ENCODE results near the gene FBXO27.
"Not testable (repeated sequence)": the region's sequence is repeated elsewhere in the genome, so short reads cannot be mapped to it uniquely, and the experiment has no call there.

FBXO27 gene

GRCh38 chr19:39037194-39037593, 4.8 kb upstream of the FBXO27 start:
- no peak for DNase-seq

- DNase-seq, result no peak
These were observed 4.2 kb upstream of the FBXO27 start for GRCh38 chr19:39036581-39036980.

GRCh38 chr19:39031368-39032062, 834 bp downstream of the FBXO27 start:
- DNase-seq, result peak; percentile 92

GRCh38 chr19:39030854-39031367, 1.4 kb downstream of the FBXO27 start:
- DNase-seq, result no peak

- no peak for DNase-seq
These were observed 7.3 kb downstream of the FBXO27 start for GRCh38 chr19:39024875-39025641.

DNA sequence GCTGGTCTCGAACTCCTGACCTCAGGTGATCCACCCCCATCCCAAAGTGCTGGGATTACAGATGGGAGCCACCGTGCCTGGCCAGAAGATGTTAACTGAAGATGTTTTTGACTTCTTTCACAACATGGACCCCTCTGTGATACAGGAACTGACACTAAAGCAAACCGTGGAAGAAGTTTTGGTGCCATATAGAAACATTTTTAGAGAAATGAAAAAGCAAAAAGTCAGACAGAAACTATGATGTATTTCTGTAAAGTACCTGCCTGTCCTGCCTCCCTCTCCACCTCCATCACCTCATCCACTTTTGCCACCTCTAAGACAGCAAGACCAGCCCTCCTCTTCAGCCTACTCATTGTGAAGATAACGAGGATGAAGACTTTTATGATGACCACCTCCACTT, 11.3 kb downstream of the FBXO27 start:
- DNase-seq, result no peak

DNA sequence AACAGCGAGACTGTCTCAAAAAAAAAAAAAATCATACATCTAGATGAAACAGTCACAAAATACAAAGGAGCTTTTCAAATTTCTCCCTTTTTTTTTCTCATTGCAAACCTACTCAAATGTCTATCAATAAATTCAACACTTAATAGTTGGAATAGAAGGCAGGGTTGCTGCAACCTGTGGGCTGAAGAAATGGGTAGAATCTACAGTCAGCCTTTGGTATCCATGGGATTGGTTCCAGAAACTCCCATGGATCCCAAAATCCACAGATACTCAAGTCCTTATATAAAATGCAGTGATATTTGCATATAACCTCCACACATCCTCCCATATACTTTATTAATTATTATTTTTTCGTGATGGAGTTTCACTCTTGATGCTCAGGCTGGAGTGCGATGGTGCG, 14.7 kb downstream of the FBXO27 start:
- no peak for DNase-seq

- no peak for DNase-seq
These were observed 15.3 kb downstream of the FBXO27 start for GRCh38 chr19:39017026-39017425.

DNA sequence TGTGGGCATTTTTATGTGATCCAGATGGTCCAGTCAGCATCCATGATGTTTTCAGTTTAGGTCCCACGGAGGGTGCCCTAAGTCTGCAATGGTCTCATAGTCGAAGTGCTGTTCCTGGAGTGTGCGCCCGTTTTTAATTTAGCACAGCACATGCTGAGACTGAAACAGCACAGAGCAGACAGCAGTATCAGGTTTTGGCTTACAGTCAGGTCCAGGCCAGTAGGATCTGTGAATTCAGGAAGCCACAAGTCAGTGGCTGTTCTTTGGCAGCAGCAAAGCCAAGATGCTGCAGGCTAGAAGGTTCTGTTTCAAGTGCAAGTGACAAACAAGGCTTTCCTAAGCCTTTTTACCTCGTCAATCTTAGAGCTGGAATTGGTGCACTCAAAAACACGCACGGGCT, 18.3 kb downstream of the FBXO27 start:
- no peak for DNase-seq

- DNase-seq, result no peak
These were observed 23.3 kb downstream of the FBXO27 start for GRCh38 chr19:39009001-39009400.

GRCh38 chr19:39008137-39008536, 24.2 kb downstream of the FBXO27 start:
- DNase-seq, result no peak

DNA sequence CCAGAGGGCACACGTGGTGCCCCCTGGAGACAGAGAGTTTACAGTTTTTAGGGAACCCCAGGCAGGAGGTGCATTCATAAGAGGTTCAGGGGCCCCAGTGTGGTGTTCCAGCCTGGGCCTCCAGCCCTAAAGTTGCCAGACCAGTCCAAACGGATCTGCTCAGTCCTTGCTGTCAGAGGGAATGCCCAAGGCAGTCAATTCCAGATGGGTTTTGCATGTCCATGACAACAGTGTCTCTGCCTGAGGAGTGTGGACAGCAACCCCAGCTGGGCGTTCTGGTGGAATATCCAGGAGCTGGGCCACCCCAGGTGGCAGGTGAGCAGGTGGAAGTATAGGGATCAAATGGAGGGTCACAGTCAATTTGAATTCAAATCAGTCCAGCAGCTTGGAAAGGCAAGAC, 25.3 kb downstream of the FBXO27 start:
- no peak for DNase-seq

GRCh38 chr19:39004403-39004802, 27.9 kb downstream of the FBXO27 start:
- DNase-seq, result no peak

GRCh38 chr19:39003796-39004195, 28.6 kb downstream of the FBXO27 start:
- no peak for DNase-seq

GRCh38 chr19:39003188-39003587, 29.2 kb downstream of the FBXO27 start:
- DNase-seq, result no peak

- DNase-seq, result no peak
These were observed 31.3 kb downstream of the FBXO27 start for GRCh38 chr19:39001041-39001440.

DNA sequence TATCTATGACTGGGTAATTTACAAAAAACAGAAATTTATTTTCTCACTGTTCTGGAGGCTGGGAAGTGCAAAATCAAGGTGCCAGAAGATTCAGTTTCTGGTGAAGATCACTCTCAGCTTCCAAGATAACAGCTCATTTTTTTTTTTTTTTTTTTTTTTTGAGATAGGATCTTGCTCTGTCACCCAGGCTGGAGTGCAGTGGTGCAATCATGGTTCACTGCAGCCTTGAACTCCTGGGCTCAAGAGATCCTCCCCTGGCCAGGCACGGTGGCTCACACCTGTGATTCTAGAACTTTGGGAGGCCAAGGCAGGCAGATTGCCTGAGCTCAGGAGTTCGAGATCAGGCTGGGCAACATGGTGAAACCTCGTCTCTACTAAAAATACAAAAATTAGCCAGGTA, 34.8 kb downstream of the FBXO27 start:
- not testable (repeated sequence) for DNase-seq

DNA sequence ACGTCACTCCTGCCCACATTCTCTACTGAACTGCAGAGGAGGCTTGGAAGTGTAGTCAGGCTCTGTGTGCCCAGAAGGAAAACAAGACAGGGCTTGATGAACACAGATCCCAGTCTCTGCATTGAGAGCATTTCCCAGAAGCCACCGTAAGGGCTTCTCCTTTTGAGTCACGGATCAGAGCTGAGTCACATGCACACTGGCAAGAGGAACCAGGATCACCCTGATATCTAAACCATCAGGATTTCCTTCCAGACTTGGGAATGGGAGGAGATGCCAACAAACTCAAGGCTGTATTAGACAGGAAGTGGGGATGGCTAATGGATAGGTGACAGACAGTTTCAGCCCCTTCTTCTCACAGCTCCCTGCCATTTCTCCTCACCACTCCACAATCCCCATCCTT, 39.1 kb downstream of the FBXO27 start:
- DNase-seq, result no peak

DNA sequence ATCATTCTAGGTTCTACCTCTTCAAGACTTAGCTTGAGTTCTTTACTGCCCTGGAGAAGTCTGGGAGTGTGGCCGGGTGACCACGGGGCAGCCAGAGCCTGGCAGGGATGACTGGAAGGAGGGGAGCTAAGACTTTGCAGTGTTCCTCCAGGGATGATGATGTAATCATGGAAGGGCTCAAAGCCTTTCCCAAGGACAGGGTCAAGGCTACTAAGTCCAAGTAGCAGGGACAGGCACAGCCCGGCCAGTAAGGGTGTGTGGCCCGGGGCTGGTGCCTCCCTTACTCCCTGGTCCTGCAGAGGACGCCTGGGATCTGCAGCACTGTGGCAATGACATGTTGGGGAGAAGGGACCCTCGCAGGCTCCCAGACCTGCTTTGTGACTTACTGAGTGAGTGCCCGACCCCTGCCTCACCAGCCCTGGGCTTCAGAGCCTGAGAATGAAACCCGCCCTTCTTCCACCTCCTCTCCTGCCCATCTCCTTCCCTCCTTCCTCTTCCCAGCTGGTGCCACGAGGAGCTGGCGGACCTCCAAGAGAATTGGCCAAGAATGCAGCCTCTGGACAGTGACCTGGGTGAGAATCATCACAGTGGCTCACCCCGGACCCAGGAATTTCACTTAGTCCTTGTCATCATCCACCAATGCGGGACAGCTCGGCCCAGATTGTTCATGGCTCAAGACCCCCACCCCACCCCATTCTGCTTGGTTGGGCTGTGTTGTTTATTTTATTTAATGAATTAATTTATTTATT, 41.2 kb downstream of the FBXO27 start:
- DNase-seq, result no peak

- not testable (repeated sequence) for DNase-seq
These were observed 42.7 kb downstream of the FBXO27 start for GRCh38 chr19:38989614-38990013.

DNA sequence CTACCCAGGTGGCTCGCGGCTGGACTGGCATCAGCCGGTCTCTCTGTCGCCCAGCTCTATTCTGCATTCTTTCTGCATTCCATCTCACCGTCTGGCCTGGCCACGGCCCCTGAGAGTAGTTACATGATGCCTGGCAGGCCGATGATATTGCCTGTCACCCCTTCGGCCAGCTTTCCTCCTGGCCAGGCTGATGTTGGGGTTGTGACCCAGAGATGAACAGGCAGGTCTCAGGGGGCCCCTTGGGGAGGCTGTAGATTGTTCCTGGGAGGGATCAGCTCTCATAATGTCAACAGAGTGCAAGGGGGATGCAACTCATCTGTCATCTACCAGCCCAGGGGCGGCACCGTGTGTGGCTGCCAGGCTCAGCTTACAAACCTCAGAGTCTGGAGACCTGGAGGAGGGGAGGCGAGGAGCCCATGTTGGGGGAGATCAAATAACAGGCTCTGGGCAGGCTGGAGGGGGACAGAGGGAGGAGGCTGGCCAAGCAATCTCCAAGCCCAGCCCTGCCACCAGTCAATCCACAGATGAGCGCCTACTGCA, 43.2 kb downstream of the FBXO27 start:
- no peak for DNase-seq

- DNase-seq, result not testable (repeated sequence)
These were observed 43.7 kb downstream of the FBXO27 start for GRCh38 chr19:38988627-38989026.

DNA sequence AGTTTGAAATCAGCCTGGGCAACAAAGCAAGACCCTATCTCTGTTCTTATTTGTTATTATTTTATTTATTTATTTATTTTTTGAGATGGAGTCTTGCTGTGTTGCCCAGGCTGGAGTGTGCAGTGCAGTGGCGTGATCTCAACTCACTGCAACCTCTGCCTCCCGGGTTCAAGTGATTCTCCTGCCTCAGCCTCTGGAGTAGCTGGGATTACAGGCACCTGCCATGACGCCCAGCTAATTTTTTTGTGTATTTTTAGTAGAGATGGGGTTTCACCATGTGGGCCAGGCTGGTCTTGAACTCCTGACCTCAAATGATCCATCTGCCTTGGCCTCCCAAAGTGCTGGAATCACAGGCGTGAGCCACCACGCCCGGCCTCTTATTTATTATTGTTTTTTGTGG, 44.6 kb downstream of the FBXO27 start:
- DNase-seq, result not testable (repeated sequence)

All from NCI-H1048 (cell line).